GM12874 (cell line): ENCODE results near the gene ATP12A.

Source experiments
- CTCF ChIP-seq: IDR thresholded peaks from 2 replicates; pipeline ENCODE4 v1.5.1; 2011; ENCODE audit warnings: low read depth, mild to moderate bottlenecking, control low read depth, low read length, moderate library complexity; ENCODE audit not compliant: insufficient read depth

Gene ATP12A

GRCh38 chr13:24652359-24652758, 27.8 kb upstream of the ATP12A start:
- TF ChIP-seq CTCF, result no peak

GRCh38 chr13:24654741-24655140, 25.5 kb upstream of the ATP12A start:
- TF ChIP-seq CTCF, result no peak

GRCh38 chr13:24659239-24659638, 21.0 kb upstream of the ATP12A start:
- TF ChIP-seq CTCF, result no peak

GRCh38 chr13:24660023-24660741, 20.0 kb upstream of the ATP12A start:
- no peak for TF ChIP-seq CTCF

- no peak for TF ChIP-seq CTCF
These were observed 18.5 kb upstream of the ATP12A start for GRCh38 chr13:24661713-24662112.

- TF ChIP-seq CTCF, result no peak
These were observed 17.8 kb upstream of the ATP12A start for GRCh38 chr13:24662195-24663088.

GRCh38 chr13:24663089-24663395, 17.2 kb upstream of the ATP12A start:
- TF ChIP-seq CTCF, result no peak
